H1 (cell line): ENCODE results near the gene A4GALT.

Experiments
- CBX8 ChIP-seq: fragments of 300-800, 300-1000 bp; sonication (generic); IDR thresholded peaks from 2 replicates; pipeline ENCODE4 v1.7.1; 2016; ENCODE audit warnings: low read depth, low read length, borderline replicate concordance
- CHD2 ChIP-seq: IDR thresholded peaks from 2 replicates; pipeline ENCODE4 v1.6.1; 2012; ENCODE audit warnings: low read length, improper control_type of control experiment
- CREB1 ChIP-seq: IDR thresholded peaks from 2 replicates; pipeline ENCODE4 v1.6.1; 2012; ENCODE audit warnings: inconsistent platforms
- EZH2 ChIP-seq: fragments of 200-600 bp; sonication (generic); IDR thresholded peaks from 2 replicates; pipeline ENCODE4 v1.7.1; 2012; ENCODE audit warnings: low read depth, mild to moderate bottlenecking, moderate library complexity, low read length, inconsistent platforms; ENCODE audit not compliant: severe bottlenecking
- GABPA ChIP-seq: IDR thresholded peaks from 2 replicates; pipeline ENCODE4 v1.6.1; 2011; ENCODE audit warnings: mild to moderate bottlenecking, low read length, moderate library complexity, borderline replicate concordance; ENCODE audit not compliant: insufficient read depth
- JUND ChIP-seq: IDR thresholded peaks from 2 replicates; pipeline ENCODE4 v1.6.1; 2011; ENCODE audit warnings: mild to moderate bottlenecking, improper control_type of control experiment, low read length
- POLR2A ChIP-seq, 2 experiments: IDR thresholded peaks; 1 replicate in 1 of 2; 2 replicates in 1 of 2; pipeline ENCODE4 v1.6.1; 2011; ENCODE audit warnings: low read depth in 2 of 2, low read length in 2 of 2, mild to moderate bottlenecking in 2 of 2; ENCODE audit errors: control extremely low read depth in 1 of 2
- RBBP5 ChIP-seq: IDR thresholded peaks from 2 replicates; pipeline ENCODE4 v1.7.1; 2012; ENCODE audit warnings: low read depth, mild to moderate bottlenecking, inconsistent platforms, low read length, moderate library complexity, borderline replicate concordance
- RFX5 ChIP-seq: IDR thresholded peaks from 2 replicates; pipeline ENCODE4 v1.6.1; 2011; ENCODE audit warnings: low read depth, low read length, improper control_type of control experiment, borderline replicate concordance
- TCF12 ChIP-seq: IDR thresholded peaks from 2 replicates; pipeline ENCODE4 v1.6.1; 2011; ENCODE audit warnings: low read depth, mild to moderate bottlenecking, low read length
- TF ChIP-seq, protein P1 (sequence below): IDR thresholded peaks from 2 replicates; pipeline ENCODE4 v1.6.1; 2012; ENCODE audit warnings: low read length, inconsistent platforms
- TF ChIP-seq, protein P2 (sequence below): IDR thresholded peaks from 2 replicates; pipeline ENCODE4 v1.6.1; 2012; ENCODE audit warnings: inconsistent platforms
- TF ChIP-seq, protein P3 (sequence below), 3 experiments: IDR thresholded peaks; 1 replicate in 2 of 3; 2 replicates in 1 of 3; pipeline versions ENCODE4 v1.5.1 to v1.6.1; 2011; ENCODE audit warnings: low read length in 3 of 3, mild to moderate bottlenecking in 3 of 3, inconsistent platforms in 2 of 3, low read depth in 1 of 3, moderate library complexity in 1 of 3; ENCODE audit not compliant: insufficient read depth in 1 of 3; ENCODE audit errors: control extremely low read depth in 1 of 3

DNA sequence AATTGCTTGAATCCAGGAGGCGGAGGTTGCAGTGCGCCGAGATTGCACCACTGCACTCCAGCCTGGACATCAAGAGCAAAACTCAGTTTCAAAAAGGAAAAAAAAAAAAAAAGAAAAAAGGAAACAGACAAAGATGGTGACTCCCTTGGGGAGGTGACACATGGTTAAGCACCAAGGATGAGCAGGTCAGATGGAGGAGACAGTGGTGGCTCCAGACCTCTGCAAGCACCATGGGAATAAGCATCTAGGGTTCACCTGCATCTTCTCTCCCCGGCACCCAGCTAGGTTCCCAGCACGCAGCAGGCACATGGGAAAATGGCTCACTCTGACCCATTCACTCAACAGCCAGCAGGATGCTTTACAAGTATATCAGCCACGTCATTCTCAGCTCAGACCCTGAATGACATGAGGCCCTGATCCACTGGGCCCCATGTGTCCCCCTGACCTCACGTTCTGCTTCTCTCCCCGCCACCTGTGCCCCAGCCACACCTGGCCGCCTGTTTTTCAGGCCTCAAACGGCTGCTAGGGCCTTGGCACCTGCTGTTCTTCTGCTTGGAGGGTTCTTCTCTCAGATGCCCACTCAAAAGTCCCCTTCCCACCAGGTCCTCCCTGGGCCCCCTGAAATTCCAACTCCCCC is 24.2 kb downstream of the A4GALT start:
- no peak for TF ChIP-seq RFX5
- TF ChIP-seq CHD2 = no peak
- no peak for TF ChIP-seq TCF12
- no peak for TF ChIP-seq GABPA
- no peak for TF ChIP-seq CREB1
- no peak for TF ChIP-seq POLR2A (IDR thresholded peaks at IDR 0.05; ENCODE audit: control extremely low read depth in 1 of 2, low read depth in 2 of 2, low read length in 2 of 2)
- TF ChIP-seq, protein P1, sequence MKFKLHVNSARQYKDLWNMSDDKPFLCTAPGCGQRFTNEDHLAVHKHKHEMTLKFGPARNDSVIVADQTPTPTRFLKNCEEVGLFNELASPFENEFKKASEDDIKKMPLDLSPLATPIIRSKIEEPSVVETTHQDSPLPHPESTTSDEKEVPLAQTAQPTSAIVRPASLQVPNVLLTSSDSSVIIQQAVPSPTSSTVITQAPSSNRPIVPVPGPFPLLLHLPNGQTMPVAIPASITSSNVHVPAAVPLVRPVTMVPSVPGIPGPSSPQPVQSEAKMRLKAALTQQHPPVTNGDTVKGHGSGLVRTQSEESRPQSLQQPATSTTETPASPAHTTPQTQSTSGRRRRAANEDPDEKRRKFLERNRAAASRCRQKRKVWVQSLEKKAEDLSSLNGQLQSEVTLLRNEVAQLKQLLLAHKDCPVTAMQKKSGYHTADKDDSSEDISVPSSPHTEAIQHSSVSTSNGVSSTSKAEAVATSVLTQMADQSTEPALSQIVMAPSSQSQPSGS = no peak
- TF ChIP-seq JUND = no peak
- TF ChIP-seq, protein P2, sequence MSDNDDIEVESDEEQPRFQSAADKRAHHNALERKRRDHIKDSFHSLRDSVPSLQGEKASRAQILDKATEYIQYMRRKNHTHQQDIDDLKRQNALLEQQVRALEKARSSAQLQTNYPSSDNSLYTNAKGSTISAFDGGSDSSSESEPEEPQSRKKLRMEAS = no peak
- no peak for TF ChIP-seq EZH2
- TF ChIP-seq, protein P3, sequence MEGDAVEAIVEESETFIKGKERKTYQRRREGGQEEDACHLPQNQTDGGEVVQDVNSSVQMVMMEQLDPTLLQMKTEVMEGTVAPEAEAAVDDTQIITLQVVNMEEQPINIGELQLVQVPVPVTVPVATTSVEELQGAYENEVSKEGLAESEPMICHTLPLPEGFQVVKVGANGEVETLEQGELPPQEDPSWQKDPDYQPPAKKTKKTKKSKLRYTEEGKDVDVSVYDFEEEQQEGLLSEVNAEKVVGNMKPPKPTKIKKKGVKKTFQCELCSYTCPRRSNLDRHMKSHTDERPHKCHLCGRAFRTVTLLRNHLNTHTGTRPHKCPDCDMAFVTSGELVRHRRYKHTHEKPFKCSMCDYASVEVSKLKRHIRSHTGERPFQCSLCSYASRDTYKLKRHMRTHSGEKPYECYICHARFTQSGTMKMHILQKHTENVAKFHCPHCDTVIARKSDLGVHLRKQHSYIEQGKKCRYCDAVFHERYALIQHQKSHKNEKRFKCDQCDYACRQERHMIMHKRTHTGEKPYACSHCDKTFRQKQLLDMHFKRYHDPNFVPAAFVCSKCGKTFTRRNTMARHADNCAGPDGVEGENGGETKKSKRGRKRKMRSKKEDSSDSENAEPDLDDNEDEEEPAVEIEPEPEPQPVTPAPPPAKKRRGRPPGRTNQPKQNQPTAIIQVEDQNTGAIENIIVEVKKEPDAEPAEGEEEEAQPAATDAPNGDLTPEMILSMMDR (IDR thresholded peaks at IDR 0.05; ENCODE audit: control extremely low read depth in 1 of 3, insufficient read depth in 1 of 3, low read depth in 1 of 3, low read length in 3 of 3) = no peak
- TF ChIP-seq CBX8 = no peak
- no peak for TF ChIP-seq RBBP5
